Stomach (tissue), 9 donors: ENCODE measurements around the gene AUTS2. TPM values are rescaled to one million over a fixed set of nuclear protein-coding genes. Genes with fewer than 3 reads are reported as not detected.
A peak's percentile ranks its signal among the peaks of the same experiment; 100 is the strongest.

ENCODE experiments used
- DNase-seq, 2 donors: peaks; one replicate each; pipeline versions ENCODE4 v3.0.0 to v3.0.0-alpha.2; 2013 to 2019
- H3K27ac ChIP-seq, 5 donors: fragments of 200-600 bp in 4 of 5; sonication (generic) in 4 of 5; one replicate each; pipeline ENCODE4 v1.5.1; 2013 to 2019; ENCODE audit warnings: mild to moderate bottlenecking in 1 of 5, moderate library complexity in 1 of 5
- H3K27me3 ChIP-seq, 3 donors: fragments of 200-600 bp; sonication (generic); one replicate each; pipeline ENCODE4 v1.5.1; 2017 to 2019; ENCODE audit warnings: mixed run types in 1 of 3
- H3K36me3 ChIP-seq, 4 donors: fragments of 200-600 bp; sonication (generic); 1 replicate in 3 of 4; 2 replicates in 1 of 4; pipeline ENCODE4 v1.5.1; 2016 to 2019
- H3K4me1 ChIP-seq, 4 donors: fragments of 200-600 bp; sonication (generic); one replicate each; pipeline ENCODE4 v1.5.1; 2016 to 2019
- H3K4me3 ChIP-seq, 4 donors: fragments of 200-600 bp; sonication (generic) in 3 of 4; one replicate each; pipeline ENCODE4 v1.5.1; 2016 to 2019; ENCODE audit warnings: mild to moderate bottlenecking in 1 of 4
- H3K9me3 ChIP-seq, 4 donors: fragments of 200-600 bp; sonication (generic); one replicate each; pipeline ENCODE4 v1.5.1; 2016 to 2019
- CTCF ChIP-seq, 7 experiments: fragments of 450-650 bp in 4 of 7; fragments of 200-600 bp in 3 of 7; sonication (generic) in 3 of 7; IDR thresholded peaks; one replicate each; pipeline ENCODE4 v1.5.1; 2016 to 2019; ENCODE audit warnings: antibody characterized with exemption in 7 of 7, control low read depth in 2 of 7, mild to moderate bottlenecking in 1 of 7
- EP300 ChIP-seq: sonication (generic); formaldehyde crosslinking; IDR thresholded peaks from one replicate; pipeline ENCODE4 v1.6.1; 2017; ENCODE audit warnings: antibody characterized with exemption
- POLR2A ChIP-seq, 4 donors: fragments of 450-650 bp; IDR thresholded peaks; one replicate each; pipeline ENCODE4 v1.6.1; 2016; ENCODE audit warnings: antibody characterized with exemption in 4 of 4, control low read depth in 2 of 4, mild to moderate bottlenecking in 1 of 4, moderate library complexity in 1 of 4
- POLR2AphosphoS5 ChIP-seq, 3 donors: sonication (generic); formaldehyde crosslinking; IDR thresholded peaks; one replicate each; pipeline ENCODE4 v1.6.1; 2016; ENCODE audit warnings: antibody characterized with exemption in 3 of 3
- WGBS, 5 donors: extraction: QIAGEN DNeasy Blood & Tissue Kit in 3 of 5; methylation state at CpG; one replicate each; pipeline versions ENCODE4 v1.1.5 to v1.1.7; 2013 to 2018; 5-methylcytosine and 5-hydroxymethylcytosine counted together
- intact Hi-C: fragments of 100-400 bp; cut with DNase I; formaldehyde crosslinking; loops from one replicate; pipeline ENCODE4 v1.15.1; 2023; ENCODE audit warnings: low total_unique reads
- polyA plus RNA-seq, 3 donors: library from polyadenylated mRNA; stranded (reverse); fragments of 200-250 nt; gene quantifications; one replicate each; pipeline ENCODE4 v1.2.3, GENCODE V29; 2013
- total RNA-seq, 5 donors: library from RNA; depleted of rRNA; stranded (reverse); fragments of >200 nt; gene quantifications; one replicate each; pipeline versions ENCODE4 v1.1.0 to v1.2.3, GENCODE V29; 2014 to 2016
- donor health status: healthy with polysubstance abuse.
- donor health status: Bipolar disorder and iron deficiency.
- donor health status: healthy.

AUTS2 gene
- total and polyA plus RNA-seq, 8 donors: 3.8 to 90.3 (median 38.1) TPM

GRCh38 chr7:70582927-70583895, 984.9 kb downstream of the AUTS2 start:
- no peaks in the 10 kb centered on the region for H3K36me3 ChIP-seq
- intact Hi-C loops: no loop called here
- H3K27ac ChIP-seq: peak overlapping the region; percentile 18 to 41 (median 30)
- TF ChIP-seq EP300 (no peak), POLR2AphosphoS5 (IDR thresholded peaks at IDR 0.05) (no peak), CTCF (IDR thresholded peaks at IDR 0.05) (no peak), POLR2A (IDR thresholded peaks at IDR 0.05) (no peak)
- H3K9me3 ChIP-seq: no peaks in the 10 kb centered on the region
- peak in 1 of 2 donors; percentile 59 for DNase-seq
- H3K27me3 ChIP-seq: no peaks in the 10 kb centered on the region
- no peak overlapping the region for H3K4me3 ChIP-seq
- WGBS, 5 donors: 42 to 63% (median 46%) methylated on average over 16 to 18 of the region's 18 CpGs
- peaks cover 22 to 52% (median 37%) of the 10 kb centered on the region in 4 donors for H3K4me1 ChIP-seq

DNA sequence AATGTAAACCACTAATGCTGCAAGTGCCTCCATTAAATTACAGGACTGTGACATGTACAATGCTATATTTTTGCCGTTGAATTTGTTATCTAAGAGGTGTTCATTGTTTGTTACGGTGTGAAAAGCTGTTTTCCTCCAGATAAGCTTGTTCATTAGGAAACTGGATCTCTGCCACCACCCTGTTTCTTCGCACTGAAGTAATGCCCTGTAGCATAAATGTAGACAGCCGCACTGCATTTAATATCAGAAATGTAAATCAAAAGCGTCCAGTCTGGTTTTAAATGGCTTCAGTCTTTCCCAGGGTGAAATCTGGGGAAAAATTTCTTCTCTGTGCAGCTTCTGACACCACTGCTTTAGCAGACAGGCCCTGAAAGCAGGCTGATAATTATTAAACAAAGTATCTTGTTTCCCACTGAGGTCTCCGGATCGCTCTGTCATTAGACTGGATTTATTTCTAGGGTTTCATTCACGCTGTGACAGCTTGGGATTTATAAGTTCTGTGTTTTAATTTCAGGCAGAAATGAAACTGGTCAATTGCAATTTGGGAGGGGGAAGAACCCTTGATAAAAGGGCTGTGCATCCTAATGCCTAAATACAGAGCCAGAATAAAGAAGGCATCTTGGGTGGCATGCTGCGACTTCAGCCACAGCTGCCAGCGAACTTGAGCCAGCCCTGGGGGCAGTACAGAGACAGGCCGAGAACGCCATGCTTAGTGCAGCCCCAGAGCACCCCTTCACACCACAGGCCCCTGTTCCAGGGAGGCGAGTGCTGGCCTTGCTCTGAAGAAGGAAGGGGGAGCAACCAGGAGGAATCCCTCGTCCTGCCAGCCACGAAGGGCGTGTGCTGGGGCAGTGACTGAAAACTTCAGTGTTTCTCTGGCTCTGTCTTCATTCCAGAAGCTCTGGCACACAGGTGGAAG, 985.9 kb downstream of the AUTS2 start:
- Histone ChIP-seq H3K4me1 (peaks cover 22 to 56% (median 37%) of the 10 kb centered on the region in 4 donors), H3K4me3 (no peak overlapping the region), H3K27ac (peak overlapping the region; percentile 7 to 47 (median 30)), H3K9me3 (no peaks in the 10 kb centered on the region), H3K27me3 (no peaks in the 10 kb centered on the region), H3K36me3 (no peaks in the 10 kb centered on the region)
- no peak for TF ChIP-seq EP300
- no peak for TF ChIP-seq POLR2A (IDR thresholded peaks at IDR 0.05)
- TF ChIP-seq POLR2AphosphoS5 (IDR thresholded peaks at IDR 0.05): no peak
- TF ChIP-seq CTCF (IDR thresholded peaks at IDR 0.05): no peak
- 30 to 54% (median 42%) methylated on average over 16 of the region's 16 CpGs for WGBS, 5 donors
- DNase-seq: peak; percentile 38 to 68
- intact Hi-C loops: no loop called here

- WGBS, 5 donors: 63 to 90% (median 82%) methylated on average over 3 to 4 of the region's 4 CpGs
- peaks cover 22 to 50% (median 34%) of the 10 kb centered on the region in 4 donors for H3K4me1 ChIP-seq
- H3K36me3 ChIP-seq: no peaks in the 10 kb centered on the region
- H3K9me3 ChIP-seq: no peaks in the 10 kb centered on the region
- no peak overlapping the region for H3K4me3 ChIP-seq
- H3K27me3 ChIP-seq: no peaks in the 10 kb centered on the region
- TF ChIP-seq EP300: no peak
- TF ChIP-seq CTCF (IDR thresholded peaks at IDR 0.05): no peak
- no peak for TF ChIP-seq POLR2A (IDR thresholded peaks at IDR 0.05)
- TF ChIP-seq POLR2AphosphoS5 (IDR thresholded peaks at IDR 0.05): no peak
- intact Hi-C loops: no loop called here
- no peak for DNase-seq
- H3K27ac ChIP-seq: peak overlapping the region in 1 of 5 donors; percentile 47
These were observed 986.8 kb downstream of the AUTS2 start for GRCh38 chr7:70585071-70585470.

DNA sequence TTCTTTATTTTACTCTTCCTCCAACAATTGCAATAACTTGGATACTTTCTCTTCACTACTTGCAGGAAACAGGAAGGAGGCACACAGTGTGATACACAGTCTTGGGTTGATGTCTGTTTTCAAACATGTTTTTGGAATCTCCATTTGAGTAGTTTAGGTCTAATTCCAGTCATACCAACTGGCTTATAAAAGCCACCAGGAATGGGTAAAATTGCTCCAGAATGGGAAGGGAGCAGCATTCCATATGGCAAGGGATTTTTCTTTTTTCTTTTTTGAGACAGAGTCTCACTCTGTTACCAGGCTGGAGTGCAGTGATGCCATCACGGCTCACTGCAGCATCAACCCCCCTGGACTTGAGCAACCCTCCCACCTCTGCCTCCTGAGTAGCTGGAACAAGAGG, 988.5 kb downstream of the AUTS2 start:
- H3K4me3 ChIP-seq: no peak overlapping the region
- H3K27ac ChIP-seq: no peak overlapping the region
- H3K9me3 ChIP-seq: no peaks in the 10 kb centered on the region
- TF ChIP-seq POLR2AphosphoS5 (IDR thresholded peaks at IDR 0.05) (no peak), POLR2A (IDR thresholded peaks at IDR 0.05) (no peak), EP300 (no peak), CTCF (IDR thresholded peaks at IDR 0.05) (no peak)
- 85 to 100% (median 93%) methylated on average over 1 of the region's 1 CpG for WGBS, 5 donors
- no peak for DNase-seq
- peaks cover 22 to 48% (median 33%) of the 10 kb centered on the region in 4 donors for H3K4me1 ChIP-seq
- intact Hi-C loops: no loop called here
- H3K27me3 ChIP-seq: no peaks in the 10 kb centered on the region
- H3K36me3 ChIP-seq: no peaks in the 10 kb centered on the region
